Right atrium auricular region (tissue), 2 donors: Measurements from ENCODE around the gene MRPS24. TPM values are rescaled to one million over a fixed set of nuclear protein-coding genes. Genes with fewer than 3 reads are reported as not detected.
A peak's percentile ranks its signal among the peaks of the same experiment; 100 is the strongest.
"Not testable (repeated sequence)": the region's sequence is repeated elsewhere in the genome, so short reads cannot be mapped to it uniquely, and the experiment has no call there.

Experiments
- DNase-seq: peaks from one replicate; pipeline ENCODE4 v3.0.0-alpha.2; 2019; ENCODE audit warnings: low spot score
- H3K27ac ChIP-seq, 2 donors: fragments of 200-600 bp; sonication (generic); 1 replicate in 1 of 2; 2 replicates in 1 of 2; pipeline ENCODE4 v1.5.1; 2016 to 2019
- H3K27me3 ChIP-seq, 2 donors: fragments of 200-600 bp; sonication (generic); one replicate each; pipeline versions ENCODE4 v1.5.1 to v1.6.0; 2017 to 2019
- H3K36me3 ChIP-seq: fragments of 200-600 bp; sonication (generic); one replicate; pipeline ENCODE4 v1.5.1; 2016
- H3K4me1 ChIP-seq, 2 donors: fragments of 200-600 bp; sonication (generic); one replicate each; pipeline versions ENCODE4 v1.5.1 to v1.6.0; 2017 to 2019
- H3K4me3 ChIP-seq, 2 donors: fragments of 200-600 bp; sonication (generic); 1 replicate in 1 of 2; 2 replicates in 1 of 2; pipeline ENCODE4 v1.5.1; 2017 to 2019; ENCODE audit warnings: mild to moderate bottlenecking in 1 of 2, moderate library complexity in 1 of 2
- H3K9me3 ChIP-seq, 2 donors: fragments of 200-600 bp; sonication (generic); one replicate each; pipeline ENCODE4 v1.5.1; 2019
- total RNA-seq, 2 donors: library from RNA; depleted of rRNA; stranded (reverse); fragments of >200 nt; gene quantifications; one replicate each; pipeline ENCODE4 v1.1.0, GENCODE V29; 2016
- TF ChIP-seq, protein P1 (sequence below), 2 donors: fragments of 200-600 bp; sonication (generic); IDR thresholded peaks; one replicate each; pipeline ENCODE4 v1.5.1; 2019; ENCODE audit warnings: antibody characterized with exemption in 2 of 2

Gene MRPS24
- total RNA-seq, 2 donors from 2014 or later, result 127 to 171 TPM

DNA sequence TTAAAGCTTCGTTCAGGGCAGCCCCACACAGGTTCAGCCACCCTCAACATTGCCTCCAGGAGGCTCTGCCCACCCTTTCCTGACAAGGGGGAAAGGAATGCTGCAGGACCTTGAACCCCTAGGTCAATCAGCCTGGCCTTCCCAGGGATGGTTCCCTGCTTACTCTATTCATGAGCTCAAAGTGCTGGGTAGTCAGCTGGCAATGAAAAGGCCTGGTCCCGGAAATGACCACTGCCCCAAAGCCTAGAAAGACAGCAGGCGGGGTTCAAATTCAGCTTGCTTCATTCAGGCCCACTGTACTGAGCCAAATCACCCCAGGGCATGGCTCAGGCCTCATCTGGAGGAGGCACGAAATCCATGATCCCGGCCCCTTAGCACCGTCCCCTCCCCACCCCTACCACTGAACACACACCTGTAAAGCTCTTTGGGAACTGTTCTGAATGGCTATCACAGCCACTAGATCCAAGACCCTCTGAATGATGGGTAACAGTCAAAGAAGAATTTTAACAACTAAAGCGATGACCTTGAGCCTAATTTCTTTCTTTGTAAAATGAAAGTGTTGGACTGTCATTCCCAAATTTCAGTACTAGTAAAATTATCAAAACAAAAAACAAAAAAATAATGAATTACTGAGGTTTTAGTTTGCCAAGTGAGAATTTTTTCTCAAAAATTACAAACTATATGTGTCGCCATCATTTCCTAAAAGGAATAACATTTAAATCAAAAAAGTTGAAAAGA is 36.1 kb upstream of the MRPS24 start:
- Histone ChIP-seq H3K9me3 (no peaks in the 10 kb centered on the region), H3K27me3 (no peaks in the 10 kb centered on the region), H3K27ac (peak overlapping the region; percentile 88 to 89), H3K4me1 (peaks cover 0 to 41% of the 10 kb centered on the region in 2 donors), H3K4me3 (peak overlapping the region; percentile 78 to 80), H3K36me3 (no peaks in the 10 kb centered on the region)
- TF ChIP-seq, protein P1, sequence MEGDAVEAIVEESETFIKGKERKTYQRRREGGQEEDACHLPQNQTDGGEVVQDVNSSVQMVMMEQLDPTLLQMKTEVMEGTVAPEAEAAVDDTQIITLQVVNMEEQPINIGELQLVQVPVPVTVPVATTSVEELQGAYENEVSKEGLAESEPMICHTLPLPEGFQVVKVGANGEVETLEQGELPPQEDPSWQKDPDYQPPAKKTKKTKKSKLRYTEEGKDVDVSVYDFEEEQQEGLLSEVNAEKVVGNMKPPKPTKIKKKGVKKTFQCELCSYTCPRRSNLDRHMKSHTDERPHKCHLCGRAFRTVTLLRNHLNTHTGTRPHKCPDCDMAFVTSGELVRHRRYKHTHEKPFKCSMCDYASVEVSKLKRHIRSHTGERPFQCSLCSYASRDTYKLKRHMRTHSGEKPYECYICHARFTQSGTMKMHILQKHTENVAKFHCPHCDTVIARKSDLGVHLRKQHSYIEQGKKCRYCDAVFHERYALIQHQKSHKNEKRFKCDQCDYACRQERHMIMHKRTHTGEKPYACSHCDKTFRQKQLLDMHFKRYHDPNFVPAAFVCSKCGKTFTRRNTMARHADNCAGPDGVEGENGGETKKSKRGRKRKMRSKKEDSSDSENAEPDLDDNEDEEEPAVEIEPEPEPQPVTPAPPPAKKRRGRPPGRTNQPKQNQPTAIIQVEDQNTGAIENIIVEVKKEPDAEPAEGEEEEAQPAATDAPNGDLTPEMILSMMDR (IDR thresholded peaks at IDR 0.05), result no peak
- no peak for DNase-seq

DNA sequence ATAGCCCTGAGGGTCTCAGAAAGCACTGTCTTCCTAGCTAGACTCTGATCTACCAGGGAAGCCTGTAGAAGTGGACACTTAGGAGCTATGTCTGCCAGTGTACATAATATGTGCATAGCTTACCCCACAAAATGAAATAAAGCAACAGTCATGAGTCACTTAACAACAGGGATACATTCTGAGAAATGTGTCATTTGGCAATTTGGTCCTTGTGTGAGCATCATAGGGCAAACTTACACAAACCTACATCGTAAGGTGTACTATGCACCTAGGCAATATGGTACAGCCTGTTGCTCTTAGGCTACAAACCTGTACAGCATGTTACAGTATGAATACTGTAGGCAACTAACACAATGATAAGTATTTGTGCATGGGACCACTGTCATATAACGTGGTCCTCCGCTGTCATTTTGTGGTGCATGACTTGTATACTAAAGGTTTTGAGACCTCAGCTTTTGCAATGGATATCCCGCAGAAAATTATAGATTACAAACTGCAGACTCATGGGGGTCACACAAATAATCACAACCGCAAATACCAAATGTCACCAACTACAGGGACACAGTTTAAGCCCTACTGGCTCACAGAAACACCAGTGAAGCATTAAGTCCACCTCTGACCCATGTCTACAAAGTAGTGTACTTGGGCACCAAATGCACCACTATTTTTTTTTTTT is 35.4 kb upstream of the MRPS24 start:
- no peaks in the 10 kb centered on the region for H3K9me3 ChIP-seq
- DNase-seq, result no peak
- H3K27me3 ChIP-seq, result no peaks in the 10 kb centered on the region
- H3K4me1 ChIP-seq, result peaks cover 0 to 41% of the 10 kb centered on the region in 2 donors
- TF ChIP-seq, protein P1 (IDR thresholded peaks at IDR 0.05), result no peak
- no peaks in the 10 kb centered on the region for H3K36me3 ChIP-seq
- H3K4me3 ChIP-seq, result no peak overlapping the region
- H3K27ac ChIP-seq, result peak overlapping the region; percentile 88 to 89

GRCh38 chr7:43902542-43903054 is 33.3 kb upstream of the MRPS24 start:
- peaks cover 0 to 46% of the 10 kb centered on the region in 2 donors for H3K4me1 ChIP-seq
- no peaks in the 10 kb centered on the region for H3K36me3 ChIP-seq
- H3K27ac ChIP-seq, result no peak overlapping the region
- TF ChIP-seq, protein P1 (IDR thresholded peaks at IDR 0.05), result no peak
- no peaks in the 10 kb centered on the region for H3K9me3 ChIP-seq
- no peak overlapping the region for H3K4me3 ChIP-seq
- no peaks in the 10 kb centered on the region for H3K27me3 ChIP-seq
- no peak for DNase-seq

DNA sequence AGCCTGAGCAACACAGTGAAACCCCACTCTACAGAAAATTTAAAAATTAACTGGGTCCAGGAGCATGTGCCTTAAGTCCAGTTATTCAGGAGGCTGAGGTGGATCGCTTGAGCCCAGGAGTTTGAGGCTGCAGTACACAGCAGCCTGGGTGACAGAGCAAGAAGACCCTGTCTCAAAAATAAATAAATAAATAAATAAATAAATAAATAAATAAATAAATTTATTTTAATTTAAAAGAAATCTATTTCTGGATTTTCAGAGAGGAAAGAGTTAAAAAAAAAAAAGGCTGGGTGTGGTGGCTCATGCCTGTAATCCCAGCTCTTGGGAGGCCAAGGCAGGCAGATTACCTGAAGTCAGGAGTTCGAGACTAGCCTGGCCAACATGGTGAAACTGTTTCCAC is 29.3 kb upstream of the MRPS24 start:
- not testable (repeated sequence) for DNase-seq, H3K4me3 ChIP-seq, H3K27ac ChIP-seq, H3K9me3 ChIP-seq, H3K27me3 ChIP-seq, H3K36me3 ChIP-seq
- H3K4me1 ChIP-seq, result peaks cover 0 to 28% of the 10 kb centered on the region in 2 donors

GRCh38 chr7:43895847-43896415 is 26.6 kb upstream of the MRPS24 start:
- Histone ChIP-seq H3K4me1 (peaks cover 0 to 27% of the 10 kb centered on the region in 2 donors), H3K36me3 (no peaks in the 10 kb centered on the region), H3K27ac (no peak overlapping the region), H3K27me3 (no peaks in the 10 kb centered on the region), H3K9me3 (no peaks in the 10 kb centered on the region), H3K4me3 (no peak overlapping the region)
- DNase-seq, result no peak
- TF ChIP-seq, protein P1 (IDR thresholded peaks at IDR 0.05), result no peak
